NCI-H2196 (cell line): ENCODE data around the gene AKR1D1.
"Not testable (repeated sequence)": the region's sequence is repeated elsewhere in the genome, so short reads cannot be mapped to it uniquely, and the experiment has no call there.

Experiments
- DNase-seq: peaks from one replicate; lab custom pipeline; 2025; ENCODE audit not compliant: unreplicated experiment; lab: John Stamatoyannopoulos, UW

The AKR1D1 gene

DNA sequence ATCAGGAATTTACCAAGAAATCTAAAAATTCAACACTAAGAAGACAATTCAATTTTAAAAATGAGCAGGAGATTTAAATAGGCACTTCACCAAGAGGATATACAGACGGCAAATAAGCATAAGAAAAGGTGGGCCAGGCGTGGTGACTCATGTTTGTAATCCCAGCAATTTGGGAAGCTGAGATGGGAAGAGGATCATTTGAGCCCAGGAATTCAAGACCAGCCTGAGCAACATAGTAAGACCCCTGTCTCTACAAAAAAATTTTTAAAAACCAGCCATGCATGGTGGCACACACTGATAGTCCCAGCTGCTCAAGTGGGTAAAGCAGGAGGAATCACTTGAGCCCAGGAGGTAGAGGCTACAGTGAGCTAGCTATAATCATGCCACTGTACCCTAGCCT lies 3.5 kb upstream of the AKR1D1 start:
- no peak for DNase-seq

- DNase-seq, result no peak
Observed at GRCh38 chr7:138074121-138074520, 2.1 kb upstream of the AKR1D1 start.

- DNase-seq, result no peak
Observed at GRCh38 chr7:138074540-138074939, 1.7 kb upstream of the AKR1D1 start.

DNA sequence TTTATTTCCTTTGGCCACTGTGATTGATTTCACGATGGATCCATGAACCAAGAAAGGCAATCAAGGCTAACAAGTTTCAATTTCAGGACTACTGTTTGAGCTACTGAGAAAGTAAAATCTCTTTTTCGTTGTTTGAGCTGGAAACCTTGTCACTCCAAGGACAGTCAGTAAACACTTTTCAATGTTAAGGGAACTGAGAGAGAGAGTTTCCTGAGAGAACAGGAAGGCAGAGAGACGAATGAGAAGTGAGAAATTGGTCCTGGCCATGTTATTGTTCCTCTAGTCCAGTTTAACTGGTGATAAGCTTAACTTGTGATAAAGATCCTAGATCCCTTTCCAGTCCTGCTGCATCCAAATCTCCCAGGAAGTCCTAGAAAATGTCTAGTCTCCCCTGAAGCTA lies 909 bp upstream of the AKR1D1 start:
- no peak for DNase-seq

- not testable (repeated sequence) for DNase-seq
Observed at GRCh38 chr7:138075786-138076185, 473 bp upstream of the AKR1D1 start.

GRCh38 chr7:138077809-138078208 lies 1.6 kb downstream of the AKR1D1 start:
- DNase-seq, result no peak

GRCh38 chr7:138079137-138079536 lies 2.9 kb downstream of the AKR1D1 start:
- no peak for DNase-seq

GRCh38 chr7:138081868-138082267 lies 5.6 kb downstream of the AKR1D1 start:
- no peak for DNase-seq

DNA sequence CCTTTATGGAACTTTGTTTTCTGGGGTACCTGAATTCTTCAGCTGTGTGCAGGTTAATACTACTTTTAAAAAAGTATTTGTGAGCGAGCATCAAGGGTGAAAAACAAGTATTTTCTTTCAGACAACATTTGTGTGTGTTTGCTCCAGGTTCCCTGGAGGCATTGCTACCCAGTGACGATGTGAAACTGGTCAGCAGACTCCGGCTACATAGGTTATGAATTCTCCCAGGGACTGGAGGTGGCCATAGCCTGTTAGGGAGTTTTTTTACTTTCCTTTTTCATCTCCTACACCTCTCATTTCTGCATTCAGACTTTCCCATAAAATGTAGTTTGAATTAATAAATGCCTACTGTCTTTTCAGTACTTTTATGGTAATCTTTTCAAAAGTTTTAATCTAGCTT lies 7.6 kb downstream of the AKR1D1 start:
- DNase-seq, result no peak

- no peak for DNase-seq
Observed at GRCh38 chr7:138086563-138087270, 10.5 kb downstream of the AKR1D1 start.

DNA sequence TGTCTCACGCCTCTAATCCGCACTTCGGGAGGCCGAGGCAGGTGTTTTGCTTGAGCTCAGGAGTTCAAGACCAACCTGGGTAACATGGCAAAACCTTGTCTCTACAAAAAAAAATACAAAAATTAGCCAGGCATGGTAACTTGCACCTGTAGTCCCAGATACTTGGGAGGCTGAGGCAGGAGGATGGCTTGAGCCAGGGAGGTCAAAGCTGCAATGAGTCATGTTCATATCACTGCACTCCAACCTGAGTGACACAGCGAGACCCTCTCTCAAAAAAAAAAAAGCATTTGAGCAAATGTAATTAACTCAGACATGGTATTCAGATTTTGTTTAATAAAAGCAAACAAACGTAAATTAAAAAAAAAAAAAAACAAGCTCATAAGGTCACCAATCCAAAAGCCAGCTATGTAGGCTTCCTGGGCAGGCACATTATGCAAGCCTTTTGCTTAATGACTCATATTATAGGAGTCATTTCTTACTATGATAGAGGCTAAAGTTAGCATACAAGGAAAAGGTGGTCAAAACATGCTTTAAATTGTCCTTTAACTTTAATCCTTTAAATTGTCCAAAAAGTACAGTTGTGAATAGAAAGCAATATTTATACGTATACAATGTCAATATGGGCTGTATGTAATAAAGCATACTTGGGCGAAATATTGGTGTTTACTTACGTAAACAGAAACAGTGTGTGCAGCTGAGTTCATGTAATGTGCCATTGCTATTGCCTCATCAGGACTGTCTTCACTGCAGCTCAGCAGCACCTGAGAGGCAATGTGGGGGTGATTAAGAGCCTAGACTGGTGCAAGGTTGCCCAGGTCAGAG lies 13.0 kb downstream of the AKR1D1 start:
- DNase-seq, result no peak

DNA sequence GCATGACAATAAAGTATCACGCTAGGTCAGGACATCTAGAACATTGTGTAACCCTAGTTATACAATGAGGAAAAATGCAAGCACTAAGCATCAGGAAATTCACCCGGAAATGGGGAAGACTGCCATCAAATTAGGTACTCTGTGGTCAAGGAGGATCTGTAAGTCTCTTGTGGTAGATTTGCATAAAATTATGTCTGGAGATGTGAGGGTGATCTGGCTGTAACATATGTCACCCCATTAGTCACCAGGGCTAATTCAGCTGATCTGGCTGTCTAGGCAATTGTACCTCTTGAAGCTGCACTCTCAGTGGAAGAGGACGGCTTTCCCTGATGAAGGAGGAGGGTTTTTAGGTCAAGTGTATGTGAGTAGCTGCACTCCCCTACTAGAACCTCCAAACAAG lies 14.8 kb downstream of the AKR1D1 start:
- no peak for DNase-seq

GRCh38 chr7:138091840-138092239 lies 15.6 kb downstream of the AKR1D1 start:
- not testable (repeated sequence) for DNase-seq

GRCh38 chr7:138092486-138093028 lies 16.3 kb downstream of the AKR1D1 start:
- DNase-seq, result no peak

GRCh38 chr7:138095972-138096935 lies 20.0 kb downstream of the AKR1D1 start:
- no peak for DNase-seq

DNA sequence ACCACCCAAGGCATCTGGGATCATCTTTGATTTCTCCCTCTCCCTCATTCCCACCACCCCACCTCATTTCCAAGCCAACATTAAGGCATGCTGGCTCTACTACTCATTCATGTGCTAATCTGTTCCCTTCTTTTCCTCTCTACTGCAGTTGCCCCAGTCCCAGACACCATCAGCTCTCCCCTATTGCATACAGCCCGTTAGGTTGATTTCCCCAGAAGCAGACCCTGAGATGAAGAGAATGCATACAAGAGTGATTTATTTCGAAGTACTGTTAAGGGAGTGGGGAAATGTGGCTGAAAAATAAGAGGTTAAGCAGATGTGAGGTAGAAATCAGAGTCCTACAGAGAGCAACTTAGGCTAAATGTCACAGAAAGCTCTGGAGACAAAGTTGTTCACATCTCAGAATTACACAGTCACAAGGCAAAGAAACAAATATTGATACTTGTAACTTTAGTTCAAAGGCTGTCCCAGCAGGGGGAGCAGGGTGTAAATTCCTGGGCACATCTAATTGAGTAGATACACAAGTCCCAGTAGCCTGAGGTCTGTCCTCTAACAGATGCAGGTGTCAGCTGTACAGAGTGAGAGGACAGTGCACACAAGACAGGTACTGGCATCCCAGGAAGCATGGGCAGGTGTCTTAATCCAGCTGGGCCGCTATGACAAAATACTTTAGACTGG lies 20.9 kb downstream of the AKR1D1 start:
- DNase-seq, result no peak

GRCh38 chr7:138099813-138100212 lies 23.6 kb downstream of the AKR1D1 start:
- no peak for DNase-seq

DNA sequence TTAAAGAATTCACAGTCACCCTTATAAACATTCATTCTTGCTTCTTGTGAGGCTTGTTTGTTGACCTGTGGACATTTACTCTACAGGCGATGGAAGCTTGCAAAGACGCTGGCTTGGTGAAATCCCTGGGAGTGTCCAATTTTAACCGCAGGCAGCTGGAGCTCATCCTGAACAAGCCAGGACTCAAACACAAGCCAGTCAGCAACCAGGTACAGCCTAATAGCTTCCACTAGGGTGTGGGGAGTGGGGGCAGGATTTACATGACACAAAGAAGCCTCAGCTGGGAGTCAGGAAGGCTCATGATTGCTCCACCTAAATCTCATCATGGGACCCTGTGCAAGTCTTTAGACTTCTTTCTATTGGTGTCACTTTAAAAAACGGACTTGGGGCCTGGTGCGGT lies 29.0 kb downstream of the AKR1D1 start:
- no peak for DNase-seq

DNA sequence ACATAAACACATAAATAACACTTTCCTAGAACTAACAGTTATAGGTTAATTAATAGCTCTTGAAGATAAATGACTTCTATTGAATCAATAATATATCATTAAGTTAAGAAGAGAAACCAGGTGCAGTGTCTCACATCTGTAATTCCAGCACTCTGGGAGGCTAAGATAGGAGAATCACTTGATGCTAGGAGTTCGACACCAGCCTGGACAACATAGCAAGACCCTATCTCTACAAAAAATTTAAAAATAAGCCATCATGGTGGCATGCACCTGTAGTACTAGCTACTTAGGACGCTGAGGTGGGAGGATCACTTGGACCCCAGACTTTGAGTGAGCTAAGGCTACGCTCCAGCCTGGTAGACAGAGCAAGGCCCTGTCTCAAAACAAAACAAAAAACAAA lies 38.8 kb downstream of the AKR1D1 start:
- no peak for DNase-seq

GRCh38 chr7:138116141-138116540 lies 39.9 kb downstream of the AKR1D1 start:
- DNase-seq, result no peak

GRCh38 chr7:138116892-138117291 lies 40.6 kb downstream of the AKR1D1 start:
- no peak for DNase-seq
